Peyer's patch (tissue), 4 donors: ENCODE measurements around the gene SSNA1.

ENCODE experiments used
- CTCF ChIP-seq, 6 experiments: fragments of 450-650 bp in 4 of 6; fragments of 200-600 bp in 2 of 6; sonication (generic) in 1 of 6; IDR thresholded peaks; one replicate each; pipeline ENCODE4 v1.5.1; 2017 to 2019; ENCODE audit warnings: antibody characterized with exemption in 6 of 6, mild to moderate bottlenecking in 3 of 6, moderate library complexity in 1 of 6
- POLR2A ChIP-seq, 2 donors: fragments of 450-650 bp; IDR thresholded peaks; one replicate each; pipeline ENCODE4 v1.5.1; 2017; ENCODE audit warnings: antibody characterized with exemption in 2 of 2, mild to moderate bottlenecking in 2 of 2, moderate library complexity in 2 of 2

- TF ChIP-seq POLR2A (IDR thresholded peaks at IDR 0.05) (no peak), CTCF (IDR thresholded peaks at IDR 0.05) (no peak)
Observed at GRCh38 chr9:137226338-137227053, 38.0 kb downstream of the SSNA1 start.
